Small intestine (tissue), 7 donors: ENCODE data around the gene KCNJ2. TPM values are rescaled to one million over a fixed set of nuclear protein-coding genes. Genes with fewer than 3 reads are reported as not detected.
A peak's percentile ranks its signal among the peaks of the same experiment; 100 is the strongest.

Experiments used
- DNase-seq, 2 donors: peaks; one replicate each; pipeline versions ENCODE4 v3.0.0 to v3.0.0-alpha.2; 2013
- FAIRE-seq: peaks from 2 replicates; lab custom pipeline; 2012; peaks lifted over from hg19 to GRCh38; lab: Jason Lieb, UNC
- H3K27ac ChIP-seq, 3 donors: one replicate each; pipeline ENCODE4 v1.5.1; 2013; ENCODE audit warnings: low read length in 2 of 3, mild to moderate bottlenecking in 2 of 3, control low read depth in 1 of 3, inconsistent platforms in 1 of 3, low read depth in 1 of 3, moderate library complexity in 1 of 3
- H3K27me3 ChIP-seq, 3 donors: one replicate each; pipeline ENCODE4 v1.6.1; 2013; ENCODE audit warnings: low read length in 3 of 3, inconsistent platforms in 1 of 3; ENCODE audit not compliant: control insufficient read depth in 3 of 3, insufficient read depth in 3 of 3
- H3K36me3 ChIP-seq, 3 donors: one replicate each; pipeline ENCODE4 v1.6.1; 2013; ENCODE audit warnings: low read length in 3 of 3, inconsistent platforms in 1 of 3, low read depth in 1 of 3, mild to moderate bottlenecking in 1 of 3, moderate library complexity in 1 of 3; ENCODE audit not compliant: control insufficient read depth in 3 of 3, insufficient read depth in 2 of 3
- H3K4me1 ChIP-seq, 3 donors: one replicate each; pipeline ENCODE4 v1.6.1; 2013; ENCODE audit warnings: low read length in 2 of 3, inconsistent platforms in 1 of 3, low read depth in 1 of 3, mild to moderate bottlenecking in 1 of 3, moderate library complexity in 1 of 3; ENCODE audit not compliant: control insufficient read depth in 3 of 3, insufficient read depth in 2 of 3
- H3K4me3 ChIP-seq, 3 donors: one replicate each; pipeline ENCODE4 v1.5.1; 2013; ENCODE audit warnings: low read length in 3 of 3, control low read depth in 1 of 3, inconsistent platforms in 1 of 3, low read depth in 1 of 3, mild to moderate bottlenecking in 1 of 3, moderate library complexity in 1 of 3
- H3K9me3 ChIP-seq, 2 donors: one replicate each; pipeline ENCODE4 v1.6.1; 2013; ENCODE audit warnings: low read depth in 1 of 2, low read length in 1 of 2; ENCODE audit not compliant: control insufficient read depth in 2 of 2, insufficient read depth in 1 of 2
- whole genome bisulfite sequencing, 3 donors: extraction: QIAGEN DNeasy Blood & Tissue Kit; methylation state at CpG; one replicate each; pipeline ENCODE4 v1.1.7; 2013; 5-methylcytosine and 5-hydroxymethylcytosine counted together
- polyA plus RNA-seq, 4 donors: library from polyadenylated mRNA; stranded (reverse) in 3 of 4; unstranded in 1 of 4; fragments of 200-250 nt in 3 of 4; fragments of 120-200 nt in 1 of 4; gene quantifications; one replicate each; pipeline versions ENCODE4 v1.2.1 to v1.2.3, GENCODE V29; 2013
- donor health status: healthy with polysubstance abuse.
- donor health status: control.
- donor health status: control.
- donor health status: Bipolar disorder and iron deficiency.
- donor health status: healthy.

KCNJ2 gene
- polyA plus RNA-seq, 4 donors = 0.27 to 1.6 (median 0.57) TPM

GRCh38 chr17:70165383-70165782, 3.9 kb upstream of the KCNJ2 start:
- peaks cover 0 to 4% (median 0%) of the 10 kb centered on the region in 3 donors for H3K4me1 ChIP-seq
- WGBS, 3 donors = 80 to 90% (median 84%) methylated on average over 2 of the region's 2 CpGs
- no peak overlapping the region for H3K27ac ChIP-seq
- no peak overlapping the region for H3K4me3 ChIP-seq
- H3K9me3 ChIP-seq = no peaks in the 10 kb centered on the region
- peaks cover 0 to 29% (median 0%) of the 10 kb centered on the region in 3 donors for H3K27me3 ChIP-seq
- DNase-seq (no peak), FAIRE-seq (no peak)
- H3K36me3 ChIP-seq = no peaks in the 10 kb centered on the region

DNA sequence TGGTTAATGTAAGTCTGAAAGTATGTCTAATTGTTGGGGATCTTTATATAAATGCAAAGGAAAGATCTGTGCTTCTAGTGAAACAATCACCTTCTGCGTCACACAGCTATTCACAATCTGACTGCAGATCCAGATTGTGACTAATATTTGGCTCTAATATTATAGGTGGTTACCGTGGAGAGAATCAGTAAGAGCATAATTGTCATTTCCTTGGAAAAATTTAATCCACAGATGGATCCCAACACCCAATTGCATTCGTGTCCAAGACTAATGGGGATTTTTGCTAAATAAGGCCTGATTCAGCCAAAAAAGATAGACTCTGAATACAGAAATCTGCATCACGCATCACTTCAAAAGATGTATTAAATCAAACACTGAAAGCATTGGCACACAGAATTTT, 2.7 kb upstream of the KCNJ2 start:
- Histone ChIP-seq H3K9me3 (no peaks in the 10 kb centered on the region), H3K27me3 (peaks cover 0 to 35% (median 0%) of the 10 kb centered on the region in 3 donors), H3K36me3 (no peaks in the 10 kb centered on the region), H3K4me3 (no peak overlapping the region), H3K4me1 (peaks cover 0 to 4% (median 0%) of the 10 kb centered on the region in 3 donors), H3K27ac (no peak overlapping the region)
- no peak for FAIRE-seq
- 81 to 92% (median 84%) methylated on average over 4 of the region's 4 CpGs for WGBS, 3 donors
- DNase-seq = no peak

DNA sequence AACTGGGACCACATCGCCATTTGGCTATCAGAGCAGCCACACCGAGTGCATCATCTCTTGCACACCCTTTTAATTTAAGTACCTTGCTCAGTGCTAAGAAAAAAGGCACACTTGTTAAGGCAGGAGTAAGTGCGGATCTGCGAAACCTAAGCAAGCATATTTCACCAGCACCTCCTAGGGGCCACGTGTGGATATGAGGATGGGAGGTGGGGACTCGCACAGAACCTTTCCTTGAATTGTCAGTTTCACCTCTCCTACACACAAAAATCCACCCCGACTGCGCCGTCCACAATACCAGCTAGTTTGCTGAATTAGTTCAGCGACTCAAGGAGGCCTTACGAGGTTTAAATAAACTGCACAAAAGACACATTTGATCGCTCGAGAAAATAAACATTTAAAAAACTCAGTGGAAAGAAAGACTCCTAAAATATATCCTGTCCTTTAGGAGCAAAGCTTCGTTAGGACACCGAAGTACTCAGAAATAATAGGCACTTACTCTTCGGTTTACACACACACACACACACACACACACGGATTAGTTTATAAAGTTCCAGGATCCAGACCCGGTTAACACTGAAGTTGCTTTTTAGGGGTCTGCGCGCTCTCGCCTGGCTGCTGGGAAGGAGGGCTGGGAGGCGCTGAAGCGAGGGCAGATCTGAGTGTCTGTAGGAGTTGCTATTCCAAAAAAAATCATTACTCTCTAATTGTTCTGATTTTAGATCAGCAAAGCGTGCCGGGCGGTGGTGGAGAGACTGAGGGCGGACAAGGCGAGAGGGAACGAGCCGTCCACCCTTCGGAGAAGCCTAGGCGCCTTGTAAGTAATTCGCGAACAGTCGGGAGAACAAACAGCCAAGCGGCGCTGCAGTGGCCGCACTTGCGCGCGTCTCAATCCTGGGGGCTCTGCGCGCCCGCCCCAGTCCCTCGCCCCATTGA, 1.0 kb upstream of the KCNJ2 start:
- Histone ChIP-seq H3K4me1 (peaks cover 0 to 4% (median 0%) of the 10 kb centered on the region in 3 donors), H3K36me3 (no peaks in the 10 kb centered on the region), H3K4me3 (peak overlapping the region; percentile 26 to 71 (median 47)), H3K27ac (peak overlapping the region; percentile 34 to 82 (median 67)), H3K9me3 (no peaks in the 10 kb centered on the region), H3K27me3 (peaks cover 0 to 39% (median 0%) of the 10 kb centered on the region in 3 donors)
- FAIRE-seq = no peak
- DNase-seq = peak; percentile 65 to 75
- 1 to 2% (median 2%) methylated on average over 45 of the region's 45 CpGs for WGBS, 3 donors

DNA sequence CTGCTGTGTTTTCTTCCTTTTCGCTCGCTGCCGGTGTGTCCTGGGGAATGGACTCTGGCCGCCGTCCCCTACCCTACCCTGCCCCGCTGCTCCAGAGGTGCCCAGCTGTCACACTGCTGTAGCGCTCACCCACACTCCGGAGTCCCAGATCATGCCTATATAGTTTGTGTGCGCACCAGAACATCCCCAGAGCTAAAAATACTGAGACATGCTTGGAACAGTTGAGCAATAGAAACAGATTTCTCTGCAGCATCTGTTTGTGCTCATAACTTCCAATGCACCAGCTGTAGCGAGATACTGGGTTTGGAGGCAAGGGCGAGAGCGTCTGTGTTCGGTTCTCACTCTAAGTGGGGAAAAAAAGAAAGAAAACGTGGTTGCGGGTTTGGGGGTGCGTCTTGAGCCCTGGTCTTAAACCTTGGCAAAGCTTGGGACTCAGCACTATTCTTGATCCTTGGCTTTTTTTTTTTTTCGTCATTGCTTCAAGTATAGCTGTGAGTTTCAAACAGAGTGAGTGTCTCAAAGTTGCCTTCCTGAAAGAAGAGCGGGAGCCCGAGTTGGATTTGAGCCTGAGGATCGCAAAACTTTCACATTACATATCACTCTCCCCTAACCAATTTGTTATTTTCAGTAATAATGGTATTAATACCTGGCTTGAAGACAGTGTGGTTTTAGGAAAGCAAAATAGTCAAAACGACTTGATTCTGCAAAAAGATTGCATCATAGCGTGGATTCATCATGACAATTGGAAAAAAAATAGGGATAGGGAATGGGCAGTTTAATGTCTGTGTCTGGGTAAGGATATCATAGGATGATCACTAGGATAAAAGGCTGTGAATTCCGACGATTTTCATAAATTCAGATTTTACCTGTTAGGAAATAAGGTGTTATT, 621 bp downstream of the KCNJ2 start:
- DNase-seq = no peak
- H3K27ac ChIP-seq = peak overlapping the region in 1 of 3 donors; percentile 52

DNA sequence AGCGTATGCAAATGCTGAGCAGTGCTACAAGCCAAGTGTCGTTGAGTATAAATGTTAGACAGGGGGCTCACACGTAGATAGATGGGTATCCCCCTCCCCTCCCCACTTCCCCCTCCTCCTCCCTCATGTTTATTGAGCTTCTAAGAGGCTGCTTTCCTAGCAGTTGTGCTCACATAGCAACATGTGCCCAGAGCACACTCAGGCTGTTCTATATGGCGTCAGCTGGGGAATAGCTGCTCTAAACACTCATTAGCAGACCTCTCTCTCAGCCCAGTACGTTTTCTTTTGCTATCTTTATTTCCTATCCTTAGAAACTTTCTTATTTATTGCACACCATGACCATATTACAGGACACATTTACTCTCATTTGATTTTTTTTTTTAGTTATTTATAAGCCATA, 1.8 kb downstream of the KCNJ2 start:
- WGBS, 3 donors = 17 to 26% (median 20%) methylated on average over 5 of the region's 5 CpGs
- peaks cover 0 to 39% (median 0%) of the 10 kb centered on the region in 3 donors for H3K27me3 ChIP-seq
- H3K9me3 ChIP-seq = no peaks in the 10 kb centered on the region
- no peak overlapping the region for H3K27ac ChIP-seq
- DNase-seq (no peak), FAIRE-seq (no peak)
- no peak overlapping the region for H3K4me3 ChIP-seq
- peaks cover 0 to 4% (median 0%) of the 10 kb centered on the region in 3 donors for H3K4me1 ChIP-seq
- no peaks in the 10 kb centered on the region for H3K36me3 ChIP-seq

More for the DNA sequence above, 621 bp downstream of the KCNJ2 start:
- 3 to 8% (median 7%) methylated on average over 24 of the region's 24 CpGs for WGBS, 3 donors
- no peaks in the 10 kb centered on the region for H3K36me3 ChIP-seq
- FAIRE-seq = no peak
- H3K4me1 ChIP-seq = peaks cover 0 to 4% (median 0%) of the 10 kb centered on the region in 3 donors
- peak overlapping the region; percentile 56 to 71 (median 56) for H3K4me3 ChIP-seq
- no peaks in the 10 kb centered on the region for H3K9me3 ChIP-seq
- peaks cover 0 to 39% (median 0%) of the 10 kb centered on the region in 3 donors for H3K27me3 ChIP-seq

DNA sequence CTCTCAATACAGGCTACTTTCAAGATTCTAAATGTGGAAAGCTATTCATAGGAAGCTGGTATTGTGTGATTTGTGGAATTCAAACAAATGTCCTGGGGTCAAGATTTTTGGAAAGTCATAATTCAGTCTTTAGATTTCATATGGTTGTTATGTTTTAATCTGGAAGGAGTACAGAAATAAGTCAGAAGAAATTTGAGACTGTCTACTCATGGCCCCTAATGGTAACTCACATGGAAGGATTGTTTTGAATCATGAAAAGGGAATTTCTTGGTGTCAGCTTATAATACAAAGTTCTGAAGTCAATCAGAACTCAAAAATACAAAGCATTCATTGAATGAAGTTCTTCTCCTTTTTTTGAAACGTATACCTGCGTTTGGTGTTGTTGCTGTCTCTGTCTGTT, 3.1 kb downstream of the KCNJ2 start:
- FAIRE-seq (no peak), DNase-seq (no peak)
- Histone ChIP-seq H3K4me3 (no peak overlapping the region), H3K27me3 (peaks cover 0 to 35% (median 0%) of the 10 kb centered on the region in 3 donors), H3K27ac (no peak overlapping the region), H3K9me3 (no peaks in the 10 kb centered on the region), H3K36me3 (no peaks in the 10 kb centered on the region), H3K4me1 (peaks cover 0 to 4% (median 0%) of the 10 kb centered on the region in 3 donors)
- 60 to 69% (median 61%) methylated on average over 2 of the region's 2 CpGs for WGBS, 3 donors

- Histone ChIP-seq H3K4me3 (no peak overlapping the region), H3K4me1 (peaks cover 0 to 4% (median 0%) of the 10 kb centered on the region in 3 donors), H3K27ac (no peak overlapping the region), H3K9me3 (no peaks in the 10 kb centered on the region), H3K27me3 (peaks cover 0 to 31% (median 0%) of the 10 kb centered on the region in 3 donors), H3K36me3 (no peaks in the 10 kb centered on the region)
- DNase-seq (no peak), FAIRE-seq (no peak)
- WGBS, 3 donors = 24 to 71% (median 54%) methylated on average over 2 of the region's 2 CpGs
Measured at GRCh38 chr17:70172923-70173322, 3.6 kb downstream of the KCNJ2 start.

GRCh38 chr17:70173681-70174080, 4.3 kb downstream of the KCNJ2 start:
- Histone ChIP-seq H3K4me1 (peaks cover 0 to 4% (median 0%) of the 10 kb centered on the region in 3 donors), H3K9me3 (no peaks in the 10 kb centered on the region), H3K27me3 (peaks cover 0 to 23% (median 0%) of the 10 kb centered on the region in 3 donors), H3K4me3 (no peak overlapping the region), H3K27ac (no peak overlapping the region), H3K36me3 (no peaks in the 10 kb centered on the region)
- no peak for FAIRE-seq
- WGBS, 3 donors = 12 to 46% (median 29%) methylated on average over 4 of the region's 4 CpGs
- peak in 1 of 2 donors; percentile 51 for DNase-seq
